ENCODE data around the gene CSPG4. TPM values are rescaled to one million over a fixed set of nuclear protein-coding genes. Genes with fewer than 3 reads are reported as not detected.

The CSPG4 gene
- total RNA-seq, 1 donor from 2014 or later: 9.1 TPM

DNA sequence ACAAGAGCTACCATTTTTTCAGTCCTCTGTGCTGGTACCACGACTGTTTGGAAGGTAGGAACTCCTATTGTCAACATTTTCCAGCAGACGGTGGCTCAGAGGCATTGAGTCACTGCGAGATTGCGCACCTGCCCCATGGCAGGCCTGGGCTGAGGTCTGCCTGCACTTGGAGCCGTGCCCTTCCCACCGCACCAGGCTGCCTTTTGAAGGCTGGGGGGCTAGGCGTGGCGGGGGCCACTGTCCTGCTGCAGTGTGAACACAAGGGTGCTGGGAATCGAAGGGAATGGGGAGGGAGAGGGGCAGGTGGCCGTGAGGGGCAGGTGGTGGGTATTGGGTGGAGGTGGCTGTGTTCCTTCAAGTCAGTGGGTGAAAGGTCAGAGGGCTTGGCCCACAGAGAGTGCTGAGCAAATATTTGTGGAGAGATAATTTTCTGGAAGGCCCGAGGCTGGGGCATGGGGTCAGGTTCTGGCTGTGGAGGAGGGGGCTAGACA is 48.7 kb downstream of the CSPG4 start:
- H3K27me3 ChIP-seq (ENCODE audit: low read depth): no peaks in the 10 kb centered on the region
- H3K36me3 ChIP-seq: peaks cover 7% of the 10 kb centered on the region
- peaks cover 55% of the 10 kb centered on the region for H3K4me1 ChIP-seq
- no peaks in the 10 kb centered on the region for H3K9me3 ChIP-seq (replicated peaks)
- DNase-seq: no peak
- intact Hi-C loops (cut with micrococcal nuclease): no loop called here
- H3K4me3 ChIP-seq: no peak overlapping the region
- TF ChIP-seq, protein P1, sequence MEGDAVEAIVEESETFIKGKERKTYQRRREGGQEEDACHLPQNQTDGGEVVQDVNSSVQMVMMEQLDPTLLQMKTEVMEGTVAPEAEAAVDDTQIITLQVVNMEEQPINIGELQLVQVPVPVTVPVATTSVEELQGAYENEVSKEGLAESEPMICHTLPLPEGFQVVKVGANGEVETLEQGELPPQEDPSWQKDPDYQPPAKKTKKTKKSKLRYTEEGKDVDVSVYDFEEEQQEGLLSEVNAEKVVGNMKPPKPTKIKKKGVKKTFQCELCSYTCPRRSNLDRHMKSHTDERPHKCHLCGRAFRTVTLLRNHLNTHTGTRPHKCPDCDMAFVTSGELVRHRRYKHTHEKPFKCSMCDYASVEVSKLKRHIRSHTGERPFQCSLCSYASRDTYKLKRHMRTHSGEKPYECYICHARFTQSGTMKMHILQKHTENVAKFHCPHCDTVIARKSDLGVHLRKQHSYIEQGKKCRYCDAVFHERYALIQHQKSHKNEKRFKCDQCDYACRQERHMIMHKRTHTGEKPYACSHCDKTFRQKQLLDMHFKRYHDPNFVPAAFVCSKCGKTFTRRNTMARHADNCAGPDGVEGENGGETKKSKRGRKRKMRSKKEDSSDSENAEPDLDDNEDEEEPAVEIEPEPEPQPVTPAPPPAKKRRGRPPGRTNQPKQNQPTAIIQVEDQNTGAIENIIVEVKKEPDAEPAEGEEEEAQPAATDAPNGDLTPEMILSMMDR (IDR thresholded peaks at IDR 0.05; ENCODE audit: borderline replicate concordance): no peak
- no peak overlapping the region for H3K27ac ChIP-seq (replicated peaks)

- no peak for DNase-seq
- no peaks in the 10 kb centered on the region for H3K27me3 ChIP-seq (ENCODE audit: low read depth)
- intact Hi-C loops (cut with micrococcal nuclease): no loop called here
- H3K9me3 ChIP-seq (replicated peaks): no peaks in the 10 kb centered on the region
- H3K4me3 ChIP-seq: no peak overlapping the region
- TF ChIP-seq, protein P1 (IDR thresholded peaks at IDR 0.05; ENCODE audit: borderline replicate concordance): no peak
- peaks cover 11% of the 10 kb centered on the region for H3K36me3 ChIP-seq
- peak overlapping the region; percentile 84 for H3K27ac ChIP-seq (replicated peaks)
- H3K4me1 ChIP-seq: peaks cover 63% of the 10 kb centered on the region
Observed at GRCh38 chr15:75662823-75663519, 49.7 kb downstream of the CSPG4 start.

- no peak for DNase-seq
- intact Hi-C loops (cut with micrococcal nuclease): no loop called here
- Histone ChIP-seq H3K36me3 (peaks cover 23% of the 10 kb centered on the region), H3K4me3 (no peak overlapping the region), H3K4me1 (peaks cover 52% of the 10 kb centered on the region), H3K9me3 (replicated peaks) (no peaks in the 10 kb centered on the region), H3K27me3 (ENCODE audit: low read depth) (no peaks in the 10 kb centered on the region), H3K27ac (replicated peaks) (peak overlapping the region; percentile 84)
- TF ChIP-seq, protein P1 (IDR thresholded peaks at IDR 0.05; ENCODE audit: borderline replicate concordance): no peak
Observed at GRCh38 chr15:75661756-75662140, 50.9 kb downstream of the CSPG4 start.

DNA sequence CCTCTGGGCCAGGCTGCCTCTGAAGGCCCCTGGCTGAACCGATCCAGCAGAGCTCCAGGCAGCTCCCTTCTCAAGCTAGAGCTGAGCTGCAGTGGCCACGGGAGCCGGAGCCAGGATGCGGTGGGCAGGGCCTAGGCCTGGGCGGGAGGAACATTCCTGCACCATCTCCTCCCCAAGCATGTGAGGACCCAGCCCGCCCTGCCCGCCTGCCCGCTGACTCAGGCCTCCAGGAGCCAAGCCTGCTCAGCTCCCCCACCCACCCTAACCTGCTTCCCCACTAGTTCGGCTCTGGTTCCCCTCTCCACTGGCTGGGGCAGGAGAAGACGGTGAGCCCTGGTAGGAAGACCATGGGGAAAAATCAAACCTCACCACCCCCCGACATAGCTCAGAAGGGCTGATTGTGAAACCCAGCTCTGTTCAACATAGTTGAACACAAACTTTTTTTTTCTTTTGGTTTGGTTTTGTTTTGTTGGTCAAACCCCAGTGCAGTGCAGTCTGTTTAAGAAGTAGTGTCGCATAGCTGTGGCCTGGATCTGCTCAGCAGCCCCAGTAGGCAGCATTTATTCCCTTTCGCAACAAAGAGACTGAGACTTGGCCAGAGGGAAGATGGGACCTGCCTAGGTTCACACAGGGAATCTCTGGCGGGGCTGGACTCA is 51.4 kb downstream of the CSPG4 start:
- peak; percentile 86 for DNase-seq
- Histone ChIP-seq H3K9me3 (replicated peaks) (no peaks in the 10 kb centered on the region), H3K27ac (replicated peaks) (peak overlapping the region; percentile 84), H3K4me1 (peaks cover 46% of the 10 kb centered on the region), H3K4me3 (no peak overlapping the region), H3K36me3 (peaks cover 25% of the 10 kb centered on the region), H3K27me3 (ENCODE audit: low read depth) (no peaks in the 10 kb centered on the region)
- intact Hi-C loops (cut with micrococcal nuclease): no loop called here
- TF ChIP-seq, protein P1 (IDR thresholded peaks at IDR 0.05; ENCODE audit: borderline replicate concordance): no peak

GRCh38 chr15:75659928-75660645 is 52.6 kb downstream of the CSPG4 start:
- no peak for DNase-seq
- Histone ChIP-seq H3K4me3 (no peak overlapping the region), H3K27ac (replicated peaks) (peak overlapping the region; percentile 84), H3K27me3 (ENCODE audit: low read depth) (no peaks in the 10 kb centered on the region), H3K36me3 (peaks cover 29% of the 10 kb centered on the region), H3K4me1 (peaks cover 51% of the 10 kb centered on the region), H3K9me3 (replicated peaks) (no peaks in the 10 kb centered on the region)
- intact Hi-C loops (cut with micrococcal nuclease): no loop called here
- TF ChIP-seq, protein P1 (IDR thresholded peaks at IDR 0.05; ENCODE audit: borderline replicate concordance): no peak
